GM21737 (cell line): ENCODE data around the gene UGT2B10.

Experiments
- ATAC-seq: cut with Tn5 transposase; IDR thresholded peaks from one replicate; pipeline ENCODE4 v1.9.1; 2021; ENCODE audit warnings: mild to moderate bottlenecking, moderate library complexity; ENCODE audit not compliant: unreplicated experiment

The UGT2B10 gene

GRCh38 chr4:68869274-68869773 lies 53.5 kb downstream of the UGT2B10 start:
- no peak for ATAC-seq

- no peak for ATAC-seq
Observed at GRCh38 chr4:68871809-68872642, 56.2 kb downstream of the UGT2B10 start.

DNA sequence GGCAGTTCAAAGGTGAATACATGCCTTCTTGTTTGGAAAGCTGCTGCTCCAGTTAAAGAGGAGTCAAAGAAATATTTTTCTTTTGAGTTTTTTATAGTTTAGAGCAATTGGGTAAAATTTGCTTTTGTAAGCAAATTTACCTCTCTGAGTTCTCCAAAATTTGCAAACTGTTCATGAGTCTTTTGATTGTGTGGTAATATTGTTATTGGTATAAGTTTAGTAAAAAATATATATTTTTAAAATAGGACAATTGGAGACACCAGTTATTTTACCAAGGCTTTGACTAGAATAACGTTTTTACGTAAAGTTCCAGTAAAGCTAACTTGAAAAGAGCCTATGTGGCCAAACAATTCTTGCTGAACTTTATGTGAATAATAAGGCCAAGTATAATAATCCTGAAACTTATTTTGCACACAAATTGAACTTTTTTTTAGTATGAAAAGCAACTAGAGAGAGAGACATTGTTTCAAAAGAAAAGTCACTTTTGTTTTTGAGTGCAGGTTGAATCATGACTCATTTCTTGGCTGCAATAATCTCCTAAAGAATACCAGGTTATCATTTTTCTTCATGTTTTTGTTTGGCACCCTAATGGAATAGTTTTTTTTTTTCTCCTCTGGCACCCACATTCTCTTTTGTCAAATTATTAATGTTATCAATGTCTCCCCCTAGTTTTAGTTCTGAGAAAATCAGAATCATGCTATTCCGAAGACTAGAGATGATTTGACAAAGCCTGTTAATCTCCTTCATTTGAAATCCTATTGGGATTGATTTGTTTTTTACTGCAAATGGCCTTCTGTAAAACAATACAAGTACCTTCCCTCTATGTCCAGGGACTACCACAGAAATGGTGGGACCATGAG lies 57.1 kb downstream of the UGT2B10 start:
- no peak for ATAC-seq

- no peak for ATAC-seq
Observed at GRCh38 chr4:68874507-68874906, 58.7 kb downstream of the UGT2B10 start.

DNA sequence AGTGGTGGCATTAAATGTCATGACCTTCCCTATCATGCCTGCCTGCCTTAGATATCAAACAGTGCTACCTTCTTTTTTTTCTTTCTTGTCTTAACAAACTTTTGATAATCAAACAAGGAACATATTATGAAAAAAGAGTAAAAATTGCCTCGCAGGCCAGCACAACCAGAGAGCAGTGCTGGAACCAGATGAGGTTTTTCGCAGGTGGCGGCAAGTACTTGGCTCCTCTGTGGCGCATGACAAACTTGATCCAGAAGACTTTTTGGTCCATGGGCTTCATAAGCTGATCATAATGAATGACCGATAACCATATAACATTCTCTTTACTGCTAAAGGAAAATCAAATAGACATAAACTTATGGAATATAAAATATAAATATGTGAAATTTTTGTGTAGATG lies 61.8 kb downstream of the UGT2B10 start:
- ATAC-seq = no peak

DNA sequence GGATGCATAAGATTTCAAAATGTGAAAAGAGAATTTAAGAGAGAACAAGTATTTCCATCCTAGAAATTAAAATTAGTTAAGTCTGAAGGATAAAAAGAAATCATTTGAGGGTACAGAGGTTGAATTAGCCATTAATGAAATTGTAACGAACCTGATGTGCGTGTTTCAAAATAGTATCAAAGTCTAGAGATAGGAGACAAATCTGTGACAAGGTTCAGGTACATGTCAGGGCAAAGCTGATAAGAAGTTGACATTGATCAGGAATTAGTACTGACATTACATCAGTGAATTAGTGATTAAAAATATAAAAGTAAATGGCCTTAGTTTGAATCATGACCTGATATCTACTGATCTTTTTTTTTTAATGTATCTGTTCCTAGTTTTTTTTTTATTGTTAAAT lies 62.3 kb downstream of the UGT2B10 start:
- no peak for ATAC-seq
